H9 (cell line): ENCODE measurements around the gene CARS1. TPM values are rescaled to one million over a fixed set of nuclear protein-coding genes. Genes with fewer than 3 reads are reported as not detected.

Source experiments
- DNase-seq: peaks from one replicate; pipeline ENCODE4 v3.0.0-alpha.2; 2017
- H2AFZ ChIP-seq: one replicate; pipeline ENCODE4 v1.6.1; 2013; ENCODE audit warnings: mild to moderate bottlenecking, low read length, control low read depth, moderate library complexity
- H2AK5ac ChIP-seq: 2 replicates; pipeline ENCODE4 v1.6.1; 2013; ENCODE audit warnings: low read length, control low read depth, mixed read lengths; ENCODE audit not compliant: insufficient read length
- H2BK120ac ChIP-seq: one replicate; pipeline ENCODE4 v1.6.1; 2013; ENCODE audit warnings: low read depth, mild to moderate bottlenecking, low read length, control low read depth, inconsistent platforms; ENCODE audit not compliant: poor library complexity, severe bottlenecking
- H2BK12ac ChIP-seq: 2 replicates; pipeline ENCODE4 v1.6.1; 2013; ENCODE audit warnings: low read length, control low read depth, mixed read lengths, low read depth; ENCODE audit not compliant: insufficient read length
- H2BK15ac ChIP-seq: 2 replicates; pipeline ENCODE4 v1.6.1; 2013; ENCODE audit warnings: low read depth, low read length, control low read depth
- H2BK20ac ChIP-seq: one replicate; pipeline ENCODE4 v1.6.1; 2013; ENCODE audit warnings: low read depth, mild to moderate bottlenecking, low read length, control low read depth, inconsistent platforms; ENCODE audit not compliant: poor library complexity, severe bottlenecking
- H2BK5ac ChIP-seq: 2 replicates; pipeline ENCODE4 v1.6.1; 2013; ENCODE audit warnings: low read length, control low read depth, mixed read lengths; ENCODE audit not compliant: insufficient read length
- H3K14ac ChIP-seq: 2 replicates; pipeline ENCODE4 v1.6.1; 2013; ENCODE audit warnings: low read length, control low read depth; ENCODE audit not compliant: insufficient read depth
- H3K18ac ChIP-seq: 2 replicates; pipeline ENCODE4 v1.6.1; 2013; ENCODE audit warnings: low read depth, mild to moderate bottlenecking, mixed read lengths, low read length, control low read depth; ENCODE audit not compliant: insufficient read length
- H3K23ac ChIP-seq: 2 replicates; pipeline ENCODE4 v1.6.1; 2013; ENCODE audit warnings: low read length, control low read depth, mixed read lengths, low read depth; ENCODE audit not compliant: insufficient read length
- H3K23me2 ChIP-seq: 2 replicates; pipeline ENCODE4 v1.6.1; 2013; ENCODE audit warnings: low read depth, mild to moderate bottlenecking, mixed read lengths, low read length, control low read depth; ENCODE audit not compliant: insufficient read length, poor library complexity, severe bottlenecking
- H3K27ac ChIP-seq: 2 replicates; pipeline ENCODE4 v1.5.1; 2013; ENCODE audit warnings: low read length, control low read depth, mixed read lengths, low read depth; ENCODE audit not compliant: insufficient read length
- H3K27me3 ChIP-seq: 2 replicates; pipeline ENCODE4 v1.6.1; 2013; ENCODE audit warnings: low read length, control low read depth, inconsistent platforms; ENCODE audit not compliant: insufficient read depth
- H3K4ac ChIP-seq: 2 replicates; pipeline ENCODE4 v1.6.1; 2013; ENCODE audit warnings: low read depth, mild to moderate bottlenecking, control low read depth, inconsistent platforms, low read length, moderate library complexity
- H3K4me1 ChIP-seq: 2 replicates; pipeline ENCODE4 v1.6.1; 2013; ENCODE audit warnings: low read length, control low read depth, inconsistent platforms; ENCODE audit not compliant: insufficient read depth
- H3K4me2 ChIP-seq: 2 replicates; pipeline ENCODE4 v1.6.1; 2013; ENCODE audit warnings: low read length, control low read depth, mixed read lengths; ENCODE audit not compliant: insufficient read length, insufficient read depth
- H3K56ac ChIP-seq: 2 replicates; pipeline ENCODE4 v1.6.1; 2013; ENCODE audit warnings: low read depth, mild to moderate bottlenecking, mixed read lengths, low read length, control low read depth; ENCODE audit not compliant: insufficient read length
- H3K79me1 ChIP-seq: 2 replicates; pipeline ENCODE4 v1.6.1; 2013; ENCODE audit warnings: low read depth, mild to moderate bottlenecking, moderate library complexity, low read length, control low read depth, inconsistent platforms; ENCODE audit not compliant: insufficient read depth, poor library complexity, severe bottlenecking
- H3K79me2 ChIP-seq: 2 replicates; pipeline ENCODE4 v1.6.1; 2013; ENCODE audit warnings: low read length, control low read depth, inconsistent platforms; ENCODE audit not compliant: insufficient read depth
- H3K9ac ChIP-seq: 2 replicates; pipeline ENCODE4 v1.6.1; 2013; ENCODE audit warnings: low read length, control low read depth, mixed read lengths; ENCODE audit not compliant: insufficient read length; ENCODE audit errors: extremely low read depth
- H3K9me3 ChIP-seq: one replicate; pipeline ENCODE4 v1.6.1; 2013; ENCODE audit warnings: low read depth, low read length, inconsistent platforms; ENCODE audit not compliant: control insufficient read depth
- H3T11ph ChIP-seq: one replicate; pipeline ENCODE4 v1.6.1; 2013; ENCODE audit warnings: mild to moderate bottlenecking, low read length, control low read depth, inconsistent platforms
- H4K20me1 ChIP-seq: one replicate; pipeline ENCODE4 v1.6.1; 2013; ENCODE audit not compliant: control insufficient read depth, insufficient read length, insufficient read depth
- H4K5ac ChIP-seq: 2 replicates; pipeline ENCODE4 v1.6.1; 2013; ENCODE audit warnings: low read depth, mild to moderate bottlenecking, mixed read lengths, low read length, control low read depth; ENCODE audit not compliant: insufficient read length
- H4K8ac ChIP-seq: replicated peaks from 2 replicates; pipeline ENCODE4 v1.6.1; 2013; ENCODE audit warnings: low read length, control low read depth, mixed read lengths, low read depth; ENCODE audit not compliant: insufficient read length
- H4K91ac ChIP-seq: 2 replicates; pipeline ENCODE4 v1.6.1; 2013; ENCODE audit warnings: low read depth, mild to moderate bottlenecking, moderate library complexity, mixed read lengths, low read length, control low read depth; ENCODE audit not compliant: insufficient read length
- H3K27ac Mint-ChIP-seq, 3 experiments: 2 replicates in 2 of 3; 3 replicates in 1 of 3; pipeline ENCODE4 v1.8.0; 2020 to 2021; ENCODE audit warnings: mixed read lengths in 3 of 3, mild to moderate bottlenecking in 1 of 3, moderate library complexity in 1 of 3
- H3K27me3 Mint-ChIP-seq: 2 replicates; pipeline ENCODE4 v1.8.0; 2021; ENCODE audit warnings: low read depth, mild to moderate bottlenecking, moderate library complexity, mixed read lengths
- H3K36me3 Mint-ChIP-seq, 3 experiments: 2 replicates in 2 of 3; 3 replicates in 1 of 3; pipeline ENCODE4 v1.8.0; 2020 to 2021; ENCODE audit warnings: low read depth in 3 of 3, mixed read lengths in 3 of 3; ENCODE audit not compliant: insufficient read depth in 1 of 3
- H3K4me1 Mint-ChIP-seq, 2 experiments: 2 replicates each; pipeline ENCODE4 v1.8.0; 2020; ENCODE audit warnings: mixed read lengths in 2 of 2
- H3K4me3 Mint-ChIP-seq, 2 experiments: 2 replicates in 1 of 2; 3 replicates in 1 of 2; pipeline ENCODE4 v1.8.0; 2020 to 2021; ENCODE audit warnings: mild to moderate bottlenecking in 2 of 2, mixed read lengths in 2 of 2, moderate library complexity in 1 of 2
- H3K9me3 Mint-ChIP-seq, 2 experiments: 2 replicates in 1 of 2; 3 replicates in 1 of 2; pipeline ENCODE4 v1.8.0; 2020; ENCODE audit warnings: mild to moderate bottlenecking in 2 of 2, mixed read lengths in 2 of 2, moderate library complexity in 1 of 2
- CTCF ChIP-seq: fragments of 200-600 bp; sonication (generic); conservative IDR thresholded peaks from 3 replicates; pipeline ENCODE4 v1.8.0; 2021; ENCODE audit warnings: antibody characterized with exemption, mild to moderate bottlenecking
- WGBS: extraction: QIAGEN DNeasy Blood & Tissue Kit; methylation state at CpG from one replicate; pipeline ENCODE4 v1.1.7; 2013; ENCODE audit warnings: missing lambda C conversion rate, low lambda C conversion rate, mixed read lengths; ENCODE audit not compliant: insufficient read length; ENCODE audit errors: extremely low coverage; 5-methylcytosine and 5-hydroxymethylcytosine counted together
- total RNA-seq: library from RNA; stranded (reverse); gene quantifications from 2 replicates; pipeline ENCODE4 v1.2.1, GENCODE V29; 2021

Gene CARS1
- total RNA-seq, 1 experiment from 2014 or later, result 92.3 TPM

GRCh38 chr11:3056296-3057068 lies 741 bp downstream of the CARS1 start:
- Mint-ChIP-seq H3K27me3 (no peaks in the 10 kb centered on the region), H3K4me3 (peak overlapping the region; percentile 85 to 93), H3K9me3 (no peaks in the 10 kb centered on the region), H3K27ac (peak overlapping the region; percentile 47 to 85 (median 82); a peak in 4 of 7 replicates), H3K36me3 (peaks cover 7 to 28% (median 25%) of the 10 kb centered on the region in 3 experiments; a peak in 6 of 7 replicates), H3K4me1 (peaks cover 36 to 42% of the 10 kb centered on the region in 2 experiments)
- Histone ChIP-seq H2BK15ac (no peak overlapping the region), H3K4me1 (no peaks in the 10 kb centered on the region), H3K23ac (no peak overlapping the region), H2BK120ac (no peak overlapping the region), H3K27ac (no peak overlapping the region), H2BK5ac (no peak overlapping the region), H3K18ac (peak overlapping the region; percentile 31), H4K5ac (no peak overlapping the region), H4K8ac (no peak overlapping the region), H2BK12ac (no peak overlapping the region), H3K14ac (peak overlapping the region; percentile 77), H3K4me2 (peak overlapping the region; percentile 92), H4K91ac (no peak overlapping the region), H3K23me2 (peaks cover 5% of the 10 kb centered on the region), H3K79me2 (peaks cover 28% of the 10 kb centered on the region; the same call in 1 of the 2 replicates), H3K4ac (no peak overlapping the region), H3K79me1 (peaks cover 11% of the 10 kb centered on the region), H3K56ac (no peak overlapping the region), H2AFZ (no peak overlapping the region), H3K27me3 (no peaks in the 10 kb centered on the region), H2BK20ac (no peak overlapping the region), H3K9me3 (no peaks in the 10 kb centered on the region), H3K9ac (peak overlapping the region; percentile 50), H2AK5ac (no peak overlapping the region), H4K20me1 (no peaks in the 10 kb centered on the region), H3T11ph (no peak overlapping the region)
- no peak for TF ChIP-seq CTCF
- no peak for DNase-seq
- WGBS, result no CpG with 5 or more reads among the region's 29 CpGs
